Liver (tissue), 3 donors: ENCODE measurements around the gene GAP43.

ENCODE experiments used
- ATF3 ChIP-seq: IDR thresholded peaks from 2 replicates; pipeline ENCODE4 v1.6.1; 2016; ENCODE audit warnings: antibody characterized with exemption
- CTCF ChIP-seq: fragments of 150-350 bp; IDR thresholded peaks from 2 replicates; pipeline ENCODE4 v1.5.1; 2017; ENCODE audit warnings: improper control_type of control experiment, low read depth, low read length; ENCODE audit not compliant: missing input control
- EGR1 ChIP-seq, 2 donors: IDR thresholded peaks; 2 replicates each; pipeline ENCODE4 v1.6.1; 2016 to 2018; ENCODE audit warnings: antibody characterized with exemption in 2 of 2, low read depth in 2 of 2
- GABPA ChIP-seq, 2 donors: IDR thresholded peaks in 1 of 2; conservative IDR thresholded peaks in 1 of 2; 2 replicates each; pipeline ENCODE4 v1.6.1; 2016; ENCODE audit warnings: antibody characterized with exemption in 2 of 2, mild to moderate bottlenecking in 1 of 2, moderate library complexity in 1 of 2
- HNF4A ChIP-seq, 2 donors: conservative IDR thresholded peaks; 2 replicates each; pipeline ENCODE4 v1.6.1; 2016; ENCODE audit warnings: antibody characterized with exemption in 2 of 2, mild to moderate bottlenecking in 2 of 2
- JUND ChIP-seq, 2 donors: IDR thresholded peaks; 2 replicates each; pipeline ENCODE4 v1.6.1; 2016; ENCODE audit warnings: antibody characterized with exemption in 2 of 2
- MAX ChIP-seq: IDR thresholded peaks from 2 replicates; pipeline ENCODE4 v1.6.1; 2016; ENCODE audit warnings: antibody characterized with exemption
- REST ChIP-seq: IDR thresholded peaks from 2 replicates; pipeline ENCODE4 v1.6.1; 2016; ENCODE audit warnings: antibody characterized with exemption, mild to moderate bottlenecking
- RXRA ChIP-seq, 2 donors: IDR thresholded peaks; 2 replicates each; pipeline ENCODE4 v1.6.1; 2017 to 2018; ENCODE audit warnings: antibody characterized with exemption in 2 of 2, mild to moderate bottlenecking in 1 of 2
- SP1 ChIP-seq: IDR thresholded peaks from 2 replicates; pipeline ENCODE4 v1.6.1; 2018; ENCODE audit warnings: antibody characterized with exemption, mild to moderate bottlenecking
- TAF1 ChIP-seq: conservative IDR thresholded peaks from 2 replicates; pipeline ENCODE4 v1.6.1; 2016; ENCODE audit warnings: antibody characterized with exemption, mild to moderate bottlenecking
- YY1 ChIP-seq: IDR thresholded peaks from 2 replicates; pipeline ENCODE4 v1.6.1; 2016; ENCODE audit warnings: antibody characterized with exemption, mild to moderate bottlenecking
- ZBTB33 ChIP-seq: IDR thresholded peaks from 2 replicates; pipeline ENCODE4 v1.6.1; 2016; ENCODE audit warnings: antibody characterized with exemption
- donor health status: healthy.
- donor health status: healthy.

GRCh38 chr3:115728013-115728412 lies 104.7 kb downstream of the GAP43 start:
- TF ChIP-seq TAF1, result no peak
- TF ChIP-seq CTCF, result no peak
- no peak for TF ChIP-seq JUND (IDR thresholded peaks at IDR 0.05)
- TF ChIP-seq SP1, result no peak
- TF ChIP-seq REST, result no peak
- TF ChIP-seq EGR1 (IDR thresholded peaks at IDR 0.05; ENCODE audit: low read depth in 2 of 2), result no peak
- TF ChIP-seq MAX, result no peak
- TF ChIP-seq ZBTB33, result no peak
- no peak for TF ChIP-seq RXRA (IDR thresholded peaks at IDR 0.05)
- no peak for TF ChIP-seq YY1
- TF ChIP-seq ATF3, result no peak
- no peak for TF ChIP-seq HNF4A (conservative IDR thresholded peaks at IDR 0.05)
- no peak for TF ChIP-seq GABPA (IDR thresholded peaks at IDR 0.05 in 1 of 2, conservative IDR thresholded peaks at IDR 0.05 in 1 of 2)
